ENCODE measurements around the gene PRKAR1B. TPM values are rescaled to one million over a fixed set of nuclear protein-coding genes. Genes with fewer than 3 reads are reported as not detected.

Gene PRKAR1B
- total RNA-seq, 1 donor from 2014 or later: 21.7 TPM

- no peak for TF ChIP-seq CTCF (IDR thresholded peaks at IDR 0.05; ENCODE audit: unreplicated experiment)
- H3K27me3 Mint-ChIP-seq (ENCODE audit: unreplicated experiment): peaks cover 7% of the 10 kb centered on the region
- no peak overlapping the region for H3K4me3 Mint-ChIP-seq (ENCODE audit: unreplicated experiment)
- no peaks in the 10 kb centered on the region for H3K9me3 Mint-ChIP-seq (ENCODE audit: unreplicated experiment)
- no peaks in the 10 kb centered on the region for H3K36me3 Mint-ChIP-seq (ENCODE audit: low read depth, unreplicated experiment)
- no peaks in the 10 kb centered on the region for H3K4me1 Mint-ChIP-seq (ENCODE audit: unreplicated experiment)
- H3K27ac Mint-ChIP-seq (ENCODE audit: unreplicated experiment): no peak overlapping the region
- no peak for DNase-seq (ENCODE audit: low spot score)
Measured at GRCh38 chr7:542131-542712, 184.9 kb downstream of the PRKAR1B start.

- peaks cover 7% of the 10 kb centered on the region for H3K27me3 Mint-ChIP-seq (ENCODE audit: unreplicated experiment)
- H3K4me1 Mint-ChIP-seq (ENCODE audit: unreplicated experiment): no peaks in the 10 kb centered on the region
- H3K9me3 Mint-ChIP-seq (ENCODE audit: unreplicated experiment): no peaks in the 10 kb centered on the region
- no peak for DNase-seq (ENCODE audit: low spot score)
- no peak overlapping the region for H3K27ac Mint-ChIP-seq (ENCODE audit: unreplicated experiment)
- no peaks in the 10 kb centered on the region for H3K36me3 Mint-ChIP-seq (ENCODE audit: low read depth, unreplicated experiment)
- no peak for TF ChIP-seq CTCF (IDR thresholded peaks at IDR 0.05; ENCODE audit: unreplicated experiment)
- no peak overlapping the region for H3K4me3 Mint-ChIP-seq (ENCODE audit: unreplicated experiment)
Measured at GRCh38 chr7:541661-542060, 185.4 kb downstream of the PRKAR1B start.

GRCh38 chr7:540997-541396, 186.1 kb downstream of the PRKAR1B start:
- TF ChIP-seq CTCF (IDR thresholded peaks at IDR 0.05; ENCODE audit: unreplicated experiment): no peak
- Mint-ChIP-seq H3K4me3 (ENCODE audit: unreplicated experiment) (no peak overlapping the region), H3K27ac (ENCODE audit: unreplicated experiment) (no peak overlapping the region), H3K36me3 (ENCODE audit: low read depth, unreplicated experiment) (no peaks in the 10 kb centered on the region), H3K9me3 (ENCODE audit: unreplicated experiment) (no peaks in the 10 kb centered on the region), H3K27me3 (ENCODE audit: unreplicated experiment) (peaks cover 9% of the 10 kb centered on the region), H3K4me1 (ENCODE audit: unreplicated experiment) (no peaks in the 10 kb centered on the region)
- no peak for DNase-seq (ENCODE audit: low spot score)

- no peak overlapping the region for H3K27ac Mint-ChIP-seq (ENCODE audit: unreplicated experiment)
- H3K27me3 Mint-ChIP-seq (ENCODE audit: unreplicated experiment): peaks cover 9% of the 10 kb centered on the region
- no peak for TF ChIP-seq CTCF (IDR thresholded peaks at IDR 0.05; ENCODE audit: unreplicated experiment)
- no peaks in the 10 kb centered on the region for H3K9me3 Mint-ChIP-seq (ENCODE audit: unreplicated experiment)
- H3K4me3 Mint-ChIP-seq (ENCODE audit: unreplicated experiment): no peak overlapping the region
- H3K36me3 Mint-ChIP-seq (ENCODE audit: low read depth, unreplicated experiment): no peaks in the 10 kb centered on the region
- no peak for DNase-seq (ENCODE audit: low spot score)
- H3K4me1 Mint-ChIP-seq (ENCODE audit: unreplicated experiment): no peaks in the 10 kb centered on the region
Measured at GRCh38 chr7:540579-540978, 186.5 kb downstream of the PRKAR1B start.

GRCh38 chr7:539731-540411, 187.2 kb downstream of the PRKAR1B start:
- H3K27me3 Mint-ChIP-seq (ENCODE audit: unreplicated experiment): peaks cover 9% of the 10 kb centered on the region
- no peaks in the 10 kb centered on the region for H3K9me3 Mint-ChIP-seq (ENCODE audit: unreplicated experiment)
- no peaks in the 10 kb centered on the region for H3K4me1 Mint-ChIP-seq (ENCODE audit: unreplicated experiment)
- no peak for DNase-seq (ENCODE audit: low spot score)
- H3K36me3 Mint-ChIP-seq (ENCODE audit: low read depth, unreplicated experiment): no peaks in the 10 kb centered on the region
- no peak overlapping the region for H3K27ac Mint-ChIP-seq (ENCODE audit: unreplicated experiment)
- no peak overlapping the region for H3K4me3 Mint-ChIP-seq (ENCODE audit: unreplicated experiment)
- no peak for TF ChIP-seq CTCF (IDR thresholded peaks at IDR 0.05; ENCODE audit: unreplicated experiment)

Measured in endothelial cell (in vitro differentiated cells).